Inferior parietal cortex (tissue), 1 donor: ENCODE measurements around the gene SNRNP25.
A peak's percentile ranks its signal among the peaks of the same experiment; 100 is the strongest.

Source experiments
- DNase-seq: peaks from one replicate; pipeline ENCODE4 v3.0.0-alpha.2; 2016; ENCODE audit errors: extremely low spot score

Gene SNRNP25

GRCh38 chr16:62968-63391 lies 9.4 kb downstream of the SNRNP25 start:
- no peak for DNase-seq

- DNase-seq = no peak
Measured at GRCh38 chr16:63466-63865, 9.8 kb downstream of the SNRNP25 start.

GRCh38 chr16:63998-64913 lies 10.6 kb downstream of the SNRNP25 start:
- no peak for DNase-seq

GRCh38 chr16:64914-65255 lies 11.3 kb downstream of the SNRNP25 start:
- DNase-seq = no peak

- DNase-seq = peak; percentile 79
Measured at GRCh38 chr16:65745-66144, 12.1 kb downstream of the SNRNP25 start.

- DNase-seq = no peak
Measured at GRCh38 chr16:66309-67182, 12.9 kb downstream of the SNRNP25 start.

GRCh38 chr16:67183-67791 lies 13.7 kb downstream of the SNRNP25 start:
- no peak for DNase-seq

- no peak for DNase-seq
Measured at GRCh38 chr16:67884-68789, 14.5 kb downstream of the SNRNP25 start.

- no peak for DNase-seq
Measured at GRCh38 chr16:69181-69580, 15.6 kb downstream of the SNRNP25 start.

- no peak for DNase-seq
Measured at GRCh38 chr16:71210-71539, 17.5 kb downstream of the SNRNP25 start.

- no peak for DNase-seq
Measured at GRCh38 chr16:71540-72401, 18.1 kb downstream of the SNRNP25 start.

GRCh38 chr16:72561-73548 lies 19.2 kb downstream of the SNRNP25 start, which contains the start of gene RHBDF1:
Gene RHBDF1, minus strand, starts transcription at chr16:72631. Its CDS starts 7,616 bp downstream, at chr16:65015.
- DNase-seq = no peak

- DNase-seq = no peak
Measured at GRCh38 chr16:74051-74746, 20.6 kb downstream of the SNRNP25 start.

GRCh38 chr16:74747-75334 lies 21.2 kb downstream of the SNRNP25 start:
- DNase-seq = no peak

GRCh38 chr16:75580-76501 lies 22.2 kb downstream of the SNRNP25 start:
- DNase-seq = no peak

- DNase-seq = no peak
Measured at GRCh38 chr16:76535-77272, 23.1 kb downstream of the SNRNP25 start.
